ENCODE data around the gene ZNF136.

DNA sequence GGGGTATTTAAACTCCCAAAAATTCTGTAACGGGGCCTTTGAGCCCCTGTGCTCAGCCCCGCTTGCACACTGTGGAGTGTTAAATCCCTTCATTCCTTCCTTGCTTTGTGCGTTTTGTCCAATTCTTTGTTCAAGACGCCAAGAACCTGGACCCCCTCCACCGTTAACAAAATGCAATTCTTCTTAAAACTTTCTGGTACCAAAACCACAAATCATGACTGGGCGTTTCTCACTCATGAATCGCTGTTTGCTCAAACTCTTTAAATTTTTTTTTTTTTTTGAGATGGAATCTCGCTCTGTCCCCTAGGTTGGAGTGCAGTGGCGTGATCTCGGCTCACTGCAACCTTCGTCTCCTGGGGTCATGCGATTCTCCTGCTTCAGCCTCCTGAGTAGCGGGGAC, 23.6 kb upstream of the ZNF136 start:
- TF ChIP-seq, protein P1, sequence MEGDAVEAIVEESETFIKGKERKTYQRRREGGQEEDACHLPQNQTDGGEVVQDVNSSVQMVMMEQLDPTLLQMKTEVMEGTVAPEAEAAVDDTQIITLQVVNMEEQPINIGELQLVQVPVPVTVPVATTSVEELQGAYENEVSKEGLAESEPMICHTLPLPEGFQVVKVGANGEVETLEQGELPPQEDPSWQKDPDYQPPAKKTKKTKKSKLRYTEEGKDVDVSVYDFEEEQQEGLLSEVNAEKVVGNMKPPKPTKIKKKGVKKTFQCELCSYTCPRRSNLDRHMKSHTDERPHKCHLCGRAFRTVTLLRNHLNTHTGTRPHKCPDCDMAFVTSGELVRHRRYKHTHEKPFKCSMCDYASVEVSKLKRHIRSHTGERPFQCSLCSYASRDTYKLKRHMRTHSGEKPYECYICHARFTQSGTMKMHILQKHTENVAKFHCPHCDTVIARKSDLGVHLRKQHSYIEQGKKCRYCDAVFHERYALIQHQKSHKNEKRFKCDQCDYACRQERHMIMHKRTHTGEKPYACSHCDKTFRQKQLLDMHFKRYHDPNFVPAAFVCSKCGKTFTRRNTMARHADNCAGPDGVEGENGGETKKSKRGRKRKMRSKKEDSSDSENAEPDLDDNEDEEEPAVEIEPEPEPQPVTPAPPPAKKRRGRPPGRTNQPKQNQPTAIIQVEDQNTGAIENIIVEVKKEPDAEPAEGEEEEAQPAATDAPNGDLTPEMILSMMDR (IDR thresholded peaks at IDR 0.05; ENCODE audit: poor library complexity): no peak
- no peak for TF ChIP-seq EZH2 (IDR thresholded peaks at IDR 0.05; ENCODE audit: borderline replicate concordance)

Data from hepatocyte (in vitro differentiated cells).